ENCODE results near the gene ARID1B.

Gene ARID1B

DNA sequence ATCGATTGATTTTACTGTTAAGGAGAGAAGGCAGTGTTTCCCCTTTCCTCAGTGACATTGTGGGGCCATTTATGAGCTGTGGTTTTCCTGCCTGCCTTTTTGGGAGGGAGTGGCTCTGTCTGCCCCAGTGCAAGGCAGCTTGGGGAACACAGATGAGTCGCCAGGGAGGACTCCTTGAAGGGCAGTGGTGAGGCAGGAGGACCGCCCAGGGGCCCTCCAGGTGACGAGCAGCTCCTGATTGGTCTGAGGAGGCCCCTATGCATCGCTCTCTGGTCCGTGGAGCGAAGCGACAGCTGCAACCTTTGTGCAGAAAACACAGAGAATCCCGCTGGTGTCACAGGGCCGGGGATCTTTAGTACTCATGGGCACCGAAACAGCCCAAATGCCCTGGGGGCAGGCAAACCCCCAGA lies 445.8 kb downstream of the ARID1B start:
- Histone ChIP-seq H3K27ac (ENCODE audit: low read length) (no peak overlapping the region), H3K27me3 (replicated peaks; ENCODE audit: insufficient read depth, low read length) (no peaks in the 10 kb centered on the region), H3F3A (ENCODE audit: insufficient read depth, low read length) (no peaks in the 10 kb centered on the region), H3K4me1 (ENCODE audit: low read length) (no peaks in the 10 kb centered on the region), H2AFZ (ENCODE audit: low read length) (no peak overlapping the region), H3K9me3 (replicated peaks; ENCODE audit: insufficient read depth, low read length) (no peaks in the 10 kb centered on the region), H3K9ac (ENCODE audit: low read length) (no peak overlapping the region), H3K9me2 (replicated peaks; ENCODE audit: insufficient read depth, low read length) (no peaks in the 10 kb centered on the region), H4K20me1 (ENCODE audit: insufficient read depth, low read length) (no peaks in the 10 kb centered on the region), H3K36me3 (replicated peaks; ENCODE audit: insufficient read depth, low read length) (no peaks in the 10 kb centered on the region), H3K4me2 (ENCODE audit: low read depth, low read length) (no peak overlapping the region), H3K4me3 (ENCODE audit: low read length) (no peak overlapping the region), H3K79me2 (ENCODE audit: low read length) (no peaks in the 10 kb centered on the region)
- TF ChIP-seq, protein P1, sequence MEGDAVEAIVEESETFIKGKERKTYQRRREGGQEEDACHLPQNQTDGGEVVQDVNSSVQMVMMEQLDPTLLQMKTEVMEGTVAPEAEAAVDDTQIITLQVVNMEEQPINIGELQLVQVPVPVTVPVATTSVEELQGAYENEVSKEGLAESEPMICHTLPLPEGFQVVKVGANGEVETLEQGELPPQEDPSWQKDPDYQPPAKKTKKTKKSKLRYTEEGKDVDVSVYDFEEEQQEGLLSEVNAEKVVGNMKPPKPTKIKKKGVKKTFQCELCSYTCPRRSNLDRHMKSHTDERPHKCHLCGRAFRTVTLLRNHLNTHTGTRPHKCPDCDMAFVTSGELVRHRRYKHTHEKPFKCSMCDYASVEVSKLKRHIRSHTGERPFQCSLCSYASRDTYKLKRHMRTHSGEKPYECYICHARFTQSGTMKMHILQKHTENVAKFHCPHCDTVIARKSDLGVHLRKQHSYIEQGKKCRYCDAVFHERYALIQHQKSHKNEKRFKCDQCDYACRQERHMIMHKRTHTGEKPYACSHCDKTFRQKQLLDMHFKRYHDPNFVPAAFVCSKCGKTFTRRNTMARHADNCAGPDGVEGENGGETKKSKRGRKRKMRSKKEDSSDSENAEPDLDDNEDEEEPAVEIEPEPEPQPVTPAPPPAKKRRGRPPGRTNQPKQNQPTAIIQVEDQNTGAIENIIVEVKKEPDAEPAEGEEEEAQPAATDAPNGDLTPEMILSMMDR (IDR thresholded peaks at IDR 0.05; ENCODE audit: low read length): no peak
- TF ChIP-seq EZH2phosphoT487 (IDR thresholded peaks at IDR 0.05; ENCODE audit: low read length): no peak
- no peak for DNase-seq

- H3K27me3 ChIP-seq (replicated peaks; ENCODE audit: insufficient read depth, low read length): no peaks in the 10 kb centered on the region
- no peaks in the 10 kb centered on the region for H3K36me3 ChIP-seq (replicated peaks; ENCODE audit: insufficient read depth, low read length)
- no peak overlapping the region for H3K9ac ChIP-seq (ENCODE audit: low read length)
- no peaks in the 10 kb centered on the region for H3K9me2 ChIP-seq (replicated peaks; ENCODE audit: insufficient read depth, low read length)
- no peak overlapping the region for H3K4me3 ChIP-seq (ENCODE audit: low read length)
- no peak overlapping the region for H3K27ac ChIP-seq (ENCODE audit: low read length)
- no peak for DNase-seq
- no peak overlapping the region for H2AFZ ChIP-seq (ENCODE audit: low read length)
- no peak overlapping the region for H3K4me2 ChIP-seq (ENCODE audit: low read depth, low read length)
- H4K20me1 ChIP-seq (ENCODE audit: insufficient read depth, low read length): no peaks in the 10 kb centered on the region
- no peaks in the 10 kb centered on the region for H3F3A ChIP-seq (ENCODE audit: insufficient read depth, low read length)
- no peaks in the 10 kb centered on the region for H3K79me2 ChIP-seq (ENCODE audit: low read length)
- no peaks in the 10 kb centered on the region for H3K9me3 ChIP-seq (replicated peaks; ENCODE audit: insufficient read depth, low read length)
- no peak for TF ChIP-seq EZH2phosphoT487 (IDR thresholded peaks at IDR 0.05; ENCODE audit: low read length)
- TF ChIP-seq EZH2 (optimal IDR thresholded peaks at IDR 0.05; ENCODE audit: low read depth, low read length): no peak
- TF ChIP-seq, protein P1 (IDR thresholded peaks at IDR 0.05; ENCODE audit: low read length): no peak
- no peaks in the 10 kb centered on the region for H3K4me1 ChIP-seq (ENCODE audit: low read length)
Measured at GRCh38 chr6:157223511-157223910, 446.3 kb downstream of the ARID1B start.

DNA sequence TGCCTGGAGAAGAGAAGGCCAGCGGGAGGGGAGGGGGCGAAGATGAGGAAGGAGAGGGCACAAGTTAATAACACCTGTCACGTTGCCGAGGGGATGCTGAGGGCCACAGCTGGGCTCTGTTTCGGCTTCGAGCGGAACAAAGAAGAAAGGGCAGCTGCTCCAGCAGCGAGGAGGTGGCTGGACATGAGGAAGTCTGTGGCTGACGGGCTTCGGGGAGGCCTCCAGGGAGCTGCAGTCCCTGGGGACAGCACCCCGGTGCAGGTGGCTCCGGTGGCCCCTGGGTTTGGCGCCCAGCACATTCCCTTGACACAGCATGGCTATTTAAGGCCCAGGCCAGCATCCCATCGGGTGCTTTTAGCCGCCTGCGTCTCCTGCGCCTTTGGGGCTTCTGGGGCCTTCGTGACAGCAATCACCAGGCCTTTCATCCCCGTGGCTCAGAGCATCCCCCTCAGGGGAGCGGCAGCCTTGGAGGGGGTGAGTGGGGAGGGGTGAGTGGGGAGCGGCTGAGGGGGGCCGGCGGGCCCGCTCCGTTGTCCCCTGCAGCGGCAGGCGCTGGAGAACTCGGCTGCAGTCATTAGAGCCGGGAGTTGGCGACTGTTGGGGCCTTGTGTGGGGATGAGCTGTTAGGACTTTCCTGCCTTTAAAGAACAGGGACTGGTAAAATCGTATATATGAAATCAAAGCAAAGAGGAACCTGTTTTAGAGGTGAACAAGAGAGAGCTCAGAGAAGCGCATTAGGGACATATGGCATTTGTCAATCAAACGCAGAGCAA lies 447.2 kb downstream of the ARID1B start:
- no peak for DNase-seq
- Histone ChIP-seq H2AFZ (ENCODE audit: low read length) (no peak overlapping the region), H3F3A (ENCODE audit: insufficient read depth, low read length) (no peaks in the 10 kb centered on the region), H3K4me2 (ENCODE audit: low read depth, low read length) (no peak overlapping the region), H3K4me3 (ENCODE audit: low read length) (no peak overlapping the region), H3K79me2 (ENCODE audit: low read length) (no peaks in the 10 kb centered on the region), H3K36me3 (replicated peaks; ENCODE audit: insufficient read depth, low read length) (no peaks in the 10 kb centered on the region), H3K9me3 (replicated peaks; ENCODE audit: insufficient read depth, low read length) (no peaks in the 10 kb centered on the region), H3K4me1 (ENCODE audit: low read length) (peaks cover 2% of the 10 kb centered on the region; the same call in 1 of the 2 replicates), H4K20me1 (ENCODE audit: insufficient read depth, low read length) (no peaks in the 10 kb centered on the region), H3K9ac (ENCODE audit: low read length) (no peak overlapping the region), H3K27me3 (replicated peaks; ENCODE audit: insufficient read depth, low read length) (no peaks in the 10 kb centered on the region), H3K27ac (ENCODE audit: low read length) (no peak overlapping the region), H3K9me2 (replicated peaks; ENCODE audit: insufficient read depth, low read length) (no peaks in the 10 kb centered on the region)
- TF ChIP-seq EZH2 (optimal IDR thresholded peaks at IDR 0.05; ENCODE audit: low read depth, low read length) (no peak), EZH2phosphoT487 (IDR thresholded peaks at IDR 0.05; ENCODE audit: low read length) (no peak)
- TF ChIP-seq, protein P1 (IDR thresholded peaks at IDR 0.05; ENCODE audit: low read length): no peak

Measured in MM.1S (cell line).